A549 (cell line): ENCODE data around the gene ABCC3. TPM values are rescaled to one million over a fixed set of nuclear protein-coding genes. Genes with fewer than 3 reads are reported as not detected.
A peak's percentile ranks its signal among the peaks of the same experiment; 100 is the strongest.

Experiments
- BCL3 ChIP-seq: fragments of >200 bp; sonication (Bioruptor Twin); formaldehyde crosslinking; IDR thresholded peaks from 3 replicates; pipeline ENCODE4 v1.6.1; 2016
- BHLHE40 ChIP-seq: IDR thresholded peaks from 2 replicates; pipeline ENCODE4 v1.6.1; 2012; ENCODE audit warnings: low read depth, low read length, inconsistent platforms
- CBX8 ChIP-seq: fragments of 200-600 bp; sonication (generic); IDR thresholded peaks from 2 replicates; pipeline ENCODE4 v1.6.1; 2016
- EHMT2 ChIP-seq: fragments of 200-600 bp; sonication (generic); IDR thresholded peaks from 2 replicates; pipeline ENCODE4 v1.6.1; 2016; ENCODE audit warnings: antibody characterized with exemption, low read depth, mild to moderate bottlenecking, moderate library complexity
- ELK1 ChIP-seq: fragments of 150-350 bp; IDR thresholded peaks from 2 replicates; pipeline ENCODE4 v1.6.1; 2014; ENCODE audit warnings: low read depth, mild to moderate bottlenecking, low read length
- EP300 ChIP-seq, 2 experiments: fragments of >200 bp; sonication (Bioruptor Twin); formaldehyde crosslinking; IDR thresholded peaks; 2 replicates in 1 of 2; 3 replicates in 1 of 2; pipeline ENCODE4 v1.6.1; 2016 to 2017
- HMGXB4 ChIP-seq: fragments of 250-450 bp; sonication (Bioruptor Pico); IDR thresholded peaks from 2 replicates; pipeline ENCODE4 v1.5.0; 2021; ENCODE audit warnings: mild to moderate bottlenecking, moderate library complexity, borderline replicate concordance
- MAFK ChIP-seq: fragments of 450-650 bp; IDR thresholded peaks from 2 replicates; pipeline ENCODE4 v1.6.1; 2014; ENCODE audit not compliant: partially characterized antibody
- MAZ ChIP-seq: fragments of 150-350 bp; IDR thresholded peaks from 2 replicates; pipeline ENCODE4 v1.6.1; 2014; ENCODE audit warnings: antibody characterized with exemption, low read depth, low read length, borderline replicate concordance
- NFE2L2 ChIP-seq: fragments of 150-350 bp; conservative IDR thresholded peaks from 2 replicates; pipeline ENCODE4 v1.6.1; 2014; ENCODE audit warnings: low read length
- NR3C1 ChIP-seq: fragments of >200 bp; sonication (Bioruptor Twin); formaldehyde crosslinking; IDR thresholded peaks from 3 replicates; pipeline ENCODE4 v1.6.1; 2017
- RARB ChIP-seq: fragments of 250-450 bp; sonication (Bioruptor Pico); IDR thresholded peaks from 2 replicates; pipeline ENCODE4 v1.8.0; 2021; ENCODE audit warnings: mild to moderate bottlenecking, moderate library complexity
- REST ChIP-seq: fragments of 200-600 bp; sonication (generic); IDR thresholded peaks from 2 replicates; pipeline ENCODE4 v1.6.1; 2016; ENCODE audit warnings: antibody characterized with exemption, mild to moderate bottlenecking, moderate library complexity
- SMC3 ChIP-seq: fragments of >200 bp; sonication (Bioruptor Twin); formaldehyde crosslinking; IDR thresholded peaks from 3 replicates; pipeline ENCODE4 v1.6.1; 2018; ENCODE audit warnings: inconsistent platforms
- SREBF2 ChIP-seq: fragments of 450-650 bp; IDR thresholded peaks from 2 replicates; pipeline ENCODE4 v1.6.1; 2014; ENCODE audit warnings: mild to moderate bottlenecking, moderate library complexity
- polyA plus RNA-seq, 4 experiments: library from polyadenylated mRNA; depleted of rRNA in 3 of 4; stranded (reverse); fragments of >200 nt; fragmentation: RNase III in 1 of 4; extraction: RNeasy Plus Mini Kit Qiagen cat#74134 plus additional on column Dnase treatment in 1 of 4; gene quantifications; 2 replicates in 3 of 4; 3 replicates in 1 of 4; pipeline ENCODE4 v1.2.3, GENCODE V29; 2011 to 2017
- TF ChIP-seq, protein P1 (sequence below): fragments of >200 bp; sonication (Bioruptor Twin); formaldehyde crosslinking; IDR thresholded peaks from 3 replicates; pipeline ENCODE4 v1.5.1; 2016
- TF ChIP-seq, protein P2 (sequence below): fragments of 450-650 bp; IDR thresholded peaks from 2 replicates; pipeline ENCODE4 v1.6.1; 2014; ENCODE audit warnings: antibody characterized with exemption

The ABCC3 gene
- polyA plus RNA-seq, 2 of the 4 experiments (the other 2 are of a cell fraction), result 248 to 342 TPM

GRCh38 chr17:50645748-50646682 is 11.3 kb downstream of the ABCC3 start (continued):
- TF ChIP-seq ELK1 (no peak), NR3C1 (no peak), NFE2L2 (no peak), REST (no peak), CBX8 (no peak), EHMT2 (no peak), MAZ (no peak), HMGXB4 (peak; percentile 91), SREBF2 (no peak), EP300 (IDR thresholded peaks at IDR 0.05) (no peak), BHLHE40 (no peak), SMC3 (no peak), BCL3 (no peak), RARB (CRISPR knock-in tag) (peak; percentile 74; the same call in 1 of the 2 replicates), MAFK (peak; percentile 95)
- TF ChIP-seq, protein P1, sequence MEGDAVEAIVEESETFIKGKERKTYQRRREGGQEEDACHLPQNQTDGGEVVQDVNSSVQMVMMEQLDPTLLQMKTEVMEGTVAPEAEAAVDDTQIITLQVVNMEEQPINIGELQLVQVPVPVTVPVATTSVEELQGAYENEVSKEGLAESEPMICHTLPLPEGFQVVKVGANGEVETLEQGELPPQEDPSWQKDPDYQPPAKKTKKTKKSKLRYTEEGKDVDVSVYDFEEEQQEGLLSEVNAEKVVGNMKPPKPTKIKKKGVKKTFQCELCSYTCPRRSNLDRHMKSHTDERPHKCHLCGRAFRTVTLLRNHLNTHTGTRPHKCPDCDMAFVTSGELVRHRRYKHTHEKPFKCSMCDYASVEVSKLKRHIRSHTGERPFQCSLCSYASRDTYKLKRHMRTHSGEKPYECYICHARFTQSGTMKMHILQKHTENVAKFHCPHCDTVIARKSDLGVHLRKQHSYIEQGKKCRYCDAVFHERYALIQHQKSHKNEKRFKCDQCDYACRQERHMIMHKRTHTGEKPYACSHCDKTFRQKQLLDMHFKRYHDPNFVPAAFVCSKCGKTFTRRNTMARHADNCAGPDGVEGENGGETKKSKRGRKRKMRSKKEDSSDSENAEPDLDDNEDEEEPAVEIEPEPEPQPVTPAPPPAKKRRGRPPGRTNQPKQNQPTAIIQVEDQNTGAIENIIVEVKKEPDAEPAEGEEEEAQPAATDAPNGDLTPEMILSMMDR, result no peak
- TF ChIP-seq, protein P2, sequence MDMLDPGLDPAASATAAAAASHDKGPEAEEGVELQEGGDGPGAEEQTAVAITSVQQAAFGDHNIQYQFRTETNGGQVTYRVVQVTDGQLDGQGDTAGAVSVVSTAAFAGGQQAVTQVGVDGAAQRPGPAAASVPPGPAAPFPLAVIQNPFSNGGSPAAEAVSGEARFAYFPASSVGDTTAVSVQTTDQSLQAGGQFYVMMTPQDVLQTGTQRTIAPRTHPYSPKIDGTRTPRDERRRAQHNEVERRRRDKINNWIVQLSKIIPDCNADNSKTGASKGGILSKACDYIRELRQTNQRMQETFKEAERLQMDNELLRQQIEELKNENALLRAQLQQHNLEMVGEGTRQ, result no peak
- TF ChIP-seq, all 56 proteins: peak for 9
